Right lobe of liver (tissue), 6 donors: ENCODE results near the gene ADGRB3. TPM values are rescaled to one million over a fixed set of nuclear protein-coding genes. Genes with fewer than 3 reads are reported as not detected.
"Not testable (repeated sequence)": the region's sequence is repeated elsewhere in the genome, so short reads cannot be mapped to it uniquely, and the experiment has no call there.

Experiments
- ATAC-seq, 4 donors: fragments of 200-7000 bp; cut with Tn5 transposase; one replicate each; pipeline ENCODE4 v1.9.1; 2020; ENCODE audit warnings: mild to moderate bottlenecking in 4 of 4, moderate library complexity in 4 of 4
- DNase-seq, 3 donors: peaks; one replicate each; pipeline ENCODE4 v3.0.0-alpha.2; 2020
- H3K27ac ChIP-seq, 3 donors: fragments of 200-600 bp; one replicate each; pipeline ENCODE4 v1.8.0; 2022
- H3K27me3 ChIP-seq, 2 donors: fragments of 200-600 bp; one replicate each; pipeline ENCODE4 v1.8.0; 2022
- H3K36me3 ChIP-seq, 4 donors: fragments of 200-600 bp; sonication (generic) in 1 of 4; one replicate each; pipeline versions ENCODE4 v1.5.1 to v1.8.0; 2017 to 2022; ENCODE audit warnings: control low read depth in 1 of 4
- H3K4me1 ChIP-seq, 4 donors: fragments of 200-600 bp; sonication (generic) in 1 of 4; one replicate each; pipeline versions ENCODE4 v1.5.1 to v1.8.0; 2017 to 2022; ENCODE audit warnings: control low read depth in 1 of 4
- H3K4me3 ChIP-seq, 3 donors: fragments of 200-600 bp; one replicate each; pipeline ENCODE4 v1.8.0; 2022
- H3K9me3 ChIP-seq, 4 donors: fragments of 200-600 bp; sonication (generic) in 1 of 4; one replicate each; pipeline versions ENCODE4 v1.5.1 to v1.8.0; 2017 to 2022; ENCODE audit warnings: control low read depth in 1 of 4
- POLR2A ChIP-seq: fragments of 450-650 bp; IDR thresholded peaks from one replicate; pipeline ENCODE4 v1.6.1; 2017; ENCODE audit warnings: antibody characterized with exemption, mild to moderate bottlenecking
- WGBS: methylation state at CpG from one replicate; pipeline ENCODE4 v1.1.6; 2018; ENCODE audit warnings: low coverage, low lambda C conversion rate; ENCODE audit not compliant: insufficient coverage; ENCODE audit errors: missing lambda C conversion rate; 5-methylcytosine and 5-hydroxymethylcytosine counted together
- intact Hi-C, 2 donors: fragments of 100-400 bp; cut with DNase I; formaldehyde crosslinking; loops; one replicate each; pipeline versions ENCODE4 v1.11.2 to v1.14.1; 2022
- total RNA-seq, 6 experiments: library from RNA; depleted of rRNA in 2 of 6; stranded (reverse); fragments of >200 nt in 2 of 6; fragmentation: NEBNext Ultra II Directional in 3 of 6; extraction: Animal tissue kit (Norgen Biotek cat#: 25700) in 3 of 6; gene quantifications; one replicate each; pipeline versions ENCODE4 v1.1.0 to v1.2.4, GENCODE V29; 2016 to 2023
- TF ChIP-seq, protein P1 (sequence below), 4 donors: fragments of 200-600 bp in 3 of 4; fragments of 450-650 bp in 1 of 4; IDR thresholded peaks; one replicate each; pipeline versions ENCODE4 v1.5.1 to v1.8.0; 2016 to 2022; ENCODE audit warnings: antibody characterized with exemption in 4 of 4, mild to moderate bottlenecking in 2 of 4
- donor health status: DM: no; HTN: yes; CAD: no.
- donor health status: DM: no; HTN: no; CAD: no.
- donor health status: DM: no; HTN: no; CAD: no.
- donor health status: DM: no; HTN: yes; CAD: no.
- donor health status: DM: no; HTN: yes; CAD: no.

Gene ADGRB3
- total RNA-seq, 6 experiments from 2014 or later = 0.18 to 0.42 (median 0.24) TPM

DNA sequence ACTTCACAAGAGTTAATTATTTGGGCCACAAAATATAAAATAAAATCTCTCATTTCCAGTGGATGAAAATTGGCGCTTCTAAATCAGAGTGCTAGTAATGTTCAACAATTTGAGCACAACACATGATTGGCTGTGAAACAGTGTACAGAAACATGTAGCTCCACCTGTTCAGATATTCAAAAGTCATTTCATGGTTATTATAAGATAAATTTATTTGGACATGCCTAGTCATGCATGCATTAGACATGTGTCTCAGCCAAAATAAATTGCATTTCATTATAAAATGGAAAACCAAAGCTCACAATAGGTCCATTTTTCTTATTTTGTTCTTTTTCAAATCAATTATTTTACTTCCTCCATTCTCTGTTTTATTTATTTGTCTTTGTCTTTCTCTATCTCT is 786.9 kb downstream of the ADGRB3 start:
- no peaks in the 10 kb centered on the region for H3K36me3 ChIP-seq
- intact Hi-C loops = no loop called here
- H3K4me1 ChIP-seq = no peaks in the 10 kb centered on the region
- H3K27me3 ChIP-seq = no peaks in the 10 kb centered on the region
- no peaks in the 10 kb centered on the region for H3K9me3 ChIP-seq
- no peak overlapping the region for H3K27ac ChIP-seq
- TF ChIP-seq POLR2A = no peak
- TF ChIP-seq, protein P1, sequence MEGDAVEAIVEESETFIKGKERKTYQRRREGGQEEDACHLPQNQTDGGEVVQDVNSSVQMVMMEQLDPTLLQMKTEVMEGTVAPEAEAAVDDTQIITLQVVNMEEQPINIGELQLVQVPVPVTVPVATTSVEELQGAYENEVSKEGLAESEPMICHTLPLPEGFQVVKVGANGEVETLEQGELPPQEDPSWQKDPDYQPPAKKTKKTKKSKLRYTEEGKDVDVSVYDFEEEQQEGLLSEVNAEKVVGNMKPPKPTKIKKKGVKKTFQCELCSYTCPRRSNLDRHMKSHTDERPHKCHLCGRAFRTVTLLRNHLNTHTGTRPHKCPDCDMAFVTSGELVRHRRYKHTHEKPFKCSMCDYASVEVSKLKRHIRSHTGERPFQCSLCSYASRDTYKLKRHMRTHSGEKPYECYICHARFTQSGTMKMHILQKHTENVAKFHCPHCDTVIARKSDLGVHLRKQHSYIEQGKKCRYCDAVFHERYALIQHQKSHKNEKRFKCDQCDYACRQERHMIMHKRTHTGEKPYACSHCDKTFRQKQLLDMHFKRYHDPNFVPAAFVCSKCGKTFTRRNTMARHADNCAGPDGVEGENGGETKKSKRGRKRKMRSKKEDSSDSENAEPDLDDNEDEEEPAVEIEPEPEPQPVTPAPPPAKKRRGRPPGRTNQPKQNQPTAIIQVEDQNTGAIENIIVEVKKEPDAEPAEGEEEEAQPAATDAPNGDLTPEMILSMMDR (IDR thresholded peaks at IDR 0.05) = no peak
- 77% methylated on average over 1 of the region's 1 CpG for WGBS
- H3K4me3 ChIP-seq = no peak overlapping the region
- ATAC-seq (no peak), DNase-seq (no peak)

DNA sequence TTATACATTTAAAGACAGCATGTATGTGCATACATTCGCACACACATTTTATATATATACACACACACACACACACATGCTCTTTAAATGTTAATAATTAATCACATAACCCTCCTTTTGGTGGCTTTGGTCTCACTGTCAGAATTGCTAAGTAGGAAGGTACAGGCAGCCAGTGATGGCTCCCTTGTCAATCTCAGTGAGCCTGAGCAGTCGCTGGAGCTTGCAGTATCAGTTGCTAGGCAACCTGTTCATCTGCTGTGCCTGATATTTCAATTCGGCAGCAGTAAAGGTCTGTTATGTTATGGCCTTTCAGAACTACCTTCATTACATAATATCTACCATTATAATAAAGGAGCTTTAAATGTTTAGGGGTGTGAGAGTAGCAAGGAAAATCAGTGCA is 787.4 kb downstream of the ADGRB3 start:
- TF ChIP-seq POLR2A = no peak
- TF ChIP-seq, protein P1 (IDR thresholded peaks at IDR 0.05) = no peak
- Histone ChIP-seq H3K27ac (no peak overlapping the region), H3K4me3 (no peak overlapping the region), H3K9me3 (no peaks in the 10 kb centered on the region), H3K36me3 (no peaks in the 10 kb centered on the region), H3K4me1 (no peaks in the 10 kb centered on the region), H3K27me3 (no peaks in the 10 kb centered on the region)
- ATAC-seq = no peak
- no peak for DNase-seq
- WGBS = 29% methylated on average over 3 of the region's 3 CpGs
- intact Hi-C loops = no loop called here

DNA sequence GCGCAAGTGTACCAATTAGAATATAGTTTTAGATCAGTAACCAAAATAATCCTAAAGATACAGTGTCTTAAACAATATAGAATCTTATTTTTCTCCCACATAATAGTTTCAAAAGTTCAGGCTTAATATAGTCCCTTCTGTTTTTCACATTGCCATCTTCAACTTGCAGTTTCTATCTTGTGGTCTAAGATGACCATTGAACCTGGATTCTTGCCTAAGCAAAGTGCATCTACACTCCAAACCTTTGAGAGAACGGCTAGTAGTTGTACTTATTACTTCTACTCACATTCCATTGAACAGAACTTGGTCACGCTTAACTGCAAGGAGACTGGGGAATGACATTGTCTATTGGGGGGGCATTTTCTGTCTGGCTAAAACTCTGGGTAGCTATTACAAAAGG is 788.7 kb downstream of the ADGRB3 start:
- intact Hi-C loops = no loop called here
- TF ChIP-seq POLR2A = no peak
- TF ChIP-seq, protein P1 (IDR thresholded peaks at IDR 0.05) = no peak
- Histone ChIP-seq H3K27me3 (no peaks in the 10 kb centered on the region), H3K4me1 (no peaks in the 10 kb centered on the region), H3K27ac (no peak overlapping the region), H3K4me3 (no peak overlapping the region), H3K9me3 (no peaks in the 10 kb centered on the region), H3K36me3 (no peaks in the 10 kb centered on the region)
- no peak for DNase-seq
- 65% methylated on average over 3 of the region's 3 CpGs for WGBS
- no peak for ATAC-seq

DNA sequence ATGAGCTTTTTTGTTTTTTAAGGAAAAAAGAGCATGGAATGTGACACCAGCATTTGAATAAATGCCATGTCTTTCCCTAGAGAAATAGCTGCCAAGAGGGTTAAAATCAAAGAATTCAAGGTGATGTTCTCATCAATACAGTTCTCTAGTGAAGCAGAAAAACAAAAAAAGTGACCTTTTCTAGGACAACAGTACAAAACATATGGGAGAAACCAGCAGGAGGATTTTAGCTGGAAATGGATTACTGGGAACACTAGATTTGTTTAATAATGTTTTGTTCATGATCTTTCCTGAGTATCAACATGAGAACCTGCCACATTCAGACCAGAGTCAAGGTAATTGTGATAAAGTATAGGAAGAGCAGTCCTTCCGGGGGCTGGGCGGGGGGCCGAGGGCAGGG is 789.5 kb downstream of the ADGRB3 start:
- Histone ChIP-seq H3K4me1 (no peaks in the 10 kb centered on the region), H3K36me3 (no peaks in the 10 kb centered on the region), H3K9me3 (no peaks in the 10 kb centered on the region), H3K27me3 (no peaks in the 10 kb centered on the region), H3K4me3 (no peak overlapping the region), H3K27ac (no peak overlapping the region)
- no peak for ATAC-seq
- 19% methylated on average over 3 of the region's 3 CpGs for WGBS
- TF ChIP-seq POLR2A = no peak
- TF ChIP-seq, protein P1 (IDR thresholded peaks at IDR 0.05) = no peak
- intact Hi-C loops = no loop called here
- DNase-seq = no peak

DNA sequence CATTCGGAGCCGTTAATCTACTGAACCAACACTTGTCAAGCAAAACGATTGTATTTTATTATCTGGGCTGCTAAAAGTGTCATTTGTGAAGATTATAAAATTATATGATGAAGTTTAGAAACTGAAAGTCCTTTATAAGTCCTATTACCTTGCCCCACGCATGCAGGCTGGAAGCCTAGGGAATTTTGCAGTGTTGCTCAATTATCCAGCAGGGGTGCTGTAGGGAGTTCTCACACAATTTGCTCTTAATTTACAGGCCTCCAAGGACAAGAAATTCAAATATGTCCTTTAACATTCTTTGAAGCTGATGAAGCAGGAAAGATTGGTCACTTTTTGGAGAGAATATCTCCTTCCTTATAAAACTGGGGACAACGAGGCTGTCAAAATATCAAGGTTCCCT is 792.8 kb downstream of the ADGRB3 start:
- Histone ChIP-seq H3K4me3 (no peak overlapping the region), H3K36me3 (no peaks in the 10 kb centered on the region), H3K9me3 (no peaks in the 10 kb centered on the region), H3K27me3 (no peaks in the 10 kb centered on the region), H3K4me1 (no peaks in the 10 kb centered on the region), H3K27ac (no peak overlapping the region)
- intact Hi-C loops = no loop called here
- DNase-seq = no peak
- ATAC-seq = no peak
- WGBS = 63% methylated on average over 5 of the region's 5 CpGs
- TF ChIP-seq POLR2A = no peak
- TF ChIP-seq, protein P1 (IDR thresholded peaks at IDR 0.05) = no peak

DNA sequence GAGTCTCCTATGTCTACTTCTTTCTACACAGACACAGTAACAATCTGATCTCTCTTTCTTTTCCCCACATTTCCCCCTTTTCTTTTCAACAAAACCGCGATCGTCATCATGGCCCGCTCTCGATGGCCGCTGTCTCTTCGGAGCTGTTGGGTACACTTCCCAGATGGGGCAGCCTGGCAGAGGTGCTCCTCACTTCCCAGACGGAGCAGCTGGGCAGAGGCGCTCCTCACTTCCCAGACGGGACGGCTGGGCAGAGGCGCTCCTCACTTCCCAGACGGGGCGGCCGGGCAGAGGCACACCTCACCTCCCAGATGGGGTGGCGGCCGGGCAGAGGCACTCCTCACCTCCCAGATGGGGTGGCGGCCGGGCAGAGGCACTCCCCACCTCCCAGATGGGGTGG is 797.1 kb downstream of the ADGRB3 start:
- ATAC-seq, H3K4me1 ChIP-seq, H3K9me3 ChIP-seq, DNase-seq, H3K36me3 ChIP-seq, H3K27me3 ChIP-seq, H3K27ac ChIP-seq, H3K4me3 ChIP-seq, intact Hi-C loops: not testable (repeated sequence)
- 74% methylated on average over 3 of the region's 19 CpGs for WGBS

DNA sequence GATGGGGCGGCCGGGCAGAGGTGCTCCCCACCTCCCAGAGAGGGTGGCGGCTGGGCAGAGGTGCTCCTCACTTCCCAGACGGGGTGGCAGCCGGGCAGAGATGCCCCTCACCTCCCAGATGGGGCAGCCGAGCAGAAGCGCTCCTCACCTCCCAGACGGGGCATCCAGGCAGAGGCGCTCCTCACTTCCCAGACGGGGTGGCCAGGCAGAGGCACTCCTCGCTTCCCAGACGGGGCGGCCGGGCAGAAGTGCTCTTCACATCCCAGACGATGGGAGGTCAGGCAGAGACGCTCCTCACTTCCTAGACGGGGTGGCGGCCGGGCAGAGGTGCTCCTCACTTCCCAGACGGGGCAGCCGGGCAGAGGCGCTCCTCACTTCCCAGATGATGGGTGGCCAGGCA is 798.0 kb downstream of the ADGRB3 start:
- intact Hi-C loops, H3K27ac ChIP-seq, H3K4me3 ChIP-seq, H3K9me3 ChIP-seq, H3K36me3 ChIP-seq, H3K4me1 ChIP-seq, DNase-seq, ATAC-seq, H3K27me3 ChIP-seq: not testable (repeated sequence)
- WGBS = no CpG with 5 or more reads among the region's 22 CpGs
